ENCODE results near the gene CDKN2A.

The CDKN2A gene

DNA sequence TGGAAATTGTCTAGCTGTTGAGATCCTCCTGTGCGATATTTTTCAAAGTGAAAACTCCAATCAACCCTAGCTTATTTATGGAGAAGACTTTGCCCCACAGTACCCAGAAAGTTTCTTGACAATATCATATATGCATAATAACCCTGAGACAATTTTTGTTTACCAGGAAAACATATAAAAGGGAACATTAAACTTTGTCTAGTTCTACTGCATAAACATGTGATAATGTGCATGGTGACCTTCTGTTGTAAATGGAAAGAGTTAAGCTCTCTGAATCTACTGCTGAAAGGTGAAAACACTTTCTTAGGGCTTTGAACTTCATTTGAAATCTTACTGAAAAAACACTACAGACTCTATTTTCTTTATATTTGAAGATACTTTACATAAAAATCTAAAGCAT, 47.2 kb upstream of the CDKN2A start:
- H3K4me3 ChIP-seq (ENCODE audit: insufficient read depth, low read length, poor library complexity, severe bottlenecking) = no peak overlapping the region
- TF ChIP-seq, protein P1, sequence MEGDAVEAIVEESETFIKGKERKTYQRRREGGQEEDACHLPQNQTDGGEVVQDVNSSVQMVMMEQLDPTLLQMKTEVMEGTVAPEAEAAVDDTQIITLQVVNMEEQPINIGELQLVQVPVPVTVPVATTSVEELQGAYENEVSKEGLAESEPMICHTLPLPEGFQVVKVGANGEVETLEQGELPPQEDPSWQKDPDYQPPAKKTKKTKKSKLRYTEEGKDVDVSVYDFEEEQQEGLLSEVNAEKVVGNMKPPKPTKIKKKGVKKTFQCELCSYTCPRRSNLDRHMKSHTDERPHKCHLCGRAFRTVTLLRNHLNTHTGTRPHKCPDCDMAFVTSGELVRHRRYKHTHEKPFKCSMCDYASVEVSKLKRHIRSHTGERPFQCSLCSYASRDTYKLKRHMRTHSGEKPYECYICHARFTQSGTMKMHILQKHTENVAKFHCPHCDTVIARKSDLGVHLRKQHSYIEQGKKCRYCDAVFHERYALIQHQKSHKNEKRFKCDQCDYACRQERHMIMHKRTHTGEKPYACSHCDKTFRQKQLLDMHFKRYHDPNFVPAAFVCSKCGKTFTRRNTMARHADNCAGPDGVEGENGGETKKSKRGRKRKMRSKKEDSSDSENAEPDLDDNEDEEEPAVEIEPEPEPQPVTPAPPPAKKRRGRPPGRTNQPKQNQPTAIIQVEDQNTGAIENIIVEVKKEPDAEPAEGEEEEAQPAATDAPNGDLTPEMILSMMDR (IDR thresholded peaks at IDR 0.05; ENCODE audit: insufficient read depth, low read length, poor library complexity, severe bottlenecking) = no peak
- no peak for TF ChIP-seq EZH2phosphoT487 (conservative IDR thresholded peaks at IDR 0.05; ENCODE audit: low read length)
- H3K4me2 ChIP-seq (ENCODE audit: low read depth, low read length, poor library complexity, severe bottlenecking) = no peak overlapping the region
- no peaks in the 10 kb centered on the region for H3K27me3 ChIP-seq (ENCODE audit: low read length)
- H3K9ac ChIP-seq (ENCODE audit: low read length) = no peak overlapping the region
- no peaks in the 10 kb centered on the region for H3K9me2 ChIP-seq (replicated peaks; ENCODE audit: insufficient read depth, low read length)
- no peak overlapping the region for H3K27ac ChIP-seq (ENCODE audit: low read depth, low read length)
- H3K36me3 ChIP-seq (ENCODE audit: low read length) = no peaks in the 10 kb centered on the region
- no peaks in the 10 kb centered on the region for H3F3A ChIP-seq (ENCODE audit: insufficient read depth)
- H4K20me1 ChIP-seq (ENCODE audit: low read depth, low read length) = no peaks in the 10 kb centered on the region
- H2AFZ ChIP-seq (ENCODE audit: low read depth, low read length, severe bottlenecking) = no peak overlapping the region
- no peaks in the 10 kb centered on the region for H3K9me3 ChIP-seq (ENCODE audit: insufficient read depth, low read length)
- no peaks in the 10 kb centered on the region for H3K79me2 ChIP-seq (ENCODE audit: insufficient read depth, low read length)

DNA sequence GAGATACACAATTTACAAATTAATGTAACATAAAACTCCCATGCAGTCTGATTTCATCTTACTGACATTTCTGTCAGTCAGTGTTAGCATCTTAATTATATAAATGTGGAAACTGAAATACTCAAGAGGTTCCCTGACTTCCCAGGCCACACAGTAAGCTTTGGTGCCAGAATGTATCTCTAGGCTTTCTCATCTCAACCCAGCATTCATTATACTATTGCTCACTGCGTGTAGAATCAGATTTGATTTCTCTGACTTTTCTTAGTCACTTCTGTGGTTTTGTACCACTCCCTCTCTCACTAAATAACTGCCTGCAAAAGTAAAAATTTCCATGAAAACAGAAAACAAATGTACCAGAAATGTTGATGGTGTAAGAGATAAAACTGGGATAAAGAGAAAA, 46.6 kb upstream of the CDKN2A start:
- H3K4me3 ChIP-seq (ENCODE audit: insufficient read depth, low read length, poor library complexity, severe bottlenecking) = no peak overlapping the region
- H3K9ac ChIP-seq (ENCODE audit: low read length) = no peak overlapping the region
- H2AFZ ChIP-seq (ENCODE audit: low read depth, low read length, severe bottlenecking) = no peak overlapping the region
- H3K4me2 ChIP-seq (ENCODE audit: low read depth, low read length, poor library complexity, severe bottlenecking) = no peak overlapping the region
- H3K79me2 ChIP-seq (ENCODE audit: insufficient read depth, low read length) = no peaks in the 10 kb centered on the region
- H3K36me3 ChIP-seq (ENCODE audit: low read length) = no peaks in the 10 kb centered on the region
- H3K9me2 ChIP-seq (replicated peaks; ENCODE audit: insufficient read depth, low read length) = no peaks in the 10 kb centered on the region
- no peaks in the 10 kb centered on the region for H3F3A ChIP-seq (ENCODE audit: insufficient read depth)
- TF ChIP-seq, protein P1 (IDR thresholded peaks at IDR 0.05; ENCODE audit: insufficient read depth, low read length, poor library complexity, severe bottlenecking) = no peak
- no peak for TF ChIP-seq EZH2phosphoT487 (conservative IDR thresholded peaks at IDR 0.05; ENCODE audit: low read length)
- no peaks in the 10 kb centered on the region for H3K9me3 ChIP-seq (ENCODE audit: insufficient read depth, low read length)
- no peaks in the 10 kb centered on the region for H3K27me3 ChIP-seq (ENCODE audit: low read length)
- no peak overlapping the region for H3K27ac ChIP-seq (ENCODE audit: low read depth, low read length)
- H4K20me1 ChIP-seq (ENCODE audit: low read depth, low read length) = no peaks in the 10 kb centered on the region

DNA sequence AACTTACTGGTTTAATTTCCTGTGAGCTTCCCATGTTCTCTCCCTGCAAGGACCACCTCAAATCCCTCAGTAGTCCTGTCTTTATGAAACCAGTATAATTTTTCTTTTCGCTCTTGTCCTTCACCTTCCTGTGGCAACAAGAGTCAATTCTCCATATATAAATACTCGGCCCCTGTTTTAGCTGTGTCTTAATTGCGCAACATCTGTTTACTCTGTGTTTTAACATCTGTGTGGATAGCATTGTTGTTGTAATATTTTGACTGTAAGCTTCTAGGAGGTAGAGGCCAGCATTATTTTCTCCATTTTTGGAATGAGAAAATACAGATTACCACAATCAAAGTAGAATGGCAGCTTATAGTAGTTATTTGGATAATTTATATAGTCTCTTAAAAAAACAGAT, 45.1 kb upstream of the CDKN2A start:
- H3K9me2 ChIP-seq (replicated peaks; ENCODE audit: insufficient read depth, low read length) = no peaks in the 10 kb centered on the region
- H3F3A ChIP-seq (ENCODE audit: insufficient read depth) = no peaks in the 10 kb centered on the region
- no peak overlapping the region for H3K27ac ChIP-seq (ENCODE audit: low read depth, low read length)
- no peak overlapping the region for H2AFZ ChIP-seq (ENCODE audit: low read depth, low read length, severe bottlenecking)
- no peaks in the 10 kb centered on the region for H3K9me3 ChIP-seq (ENCODE audit: insufficient read depth, low read length)
- no peaks in the 10 kb centered on the region for H4K20me1 ChIP-seq (ENCODE audit: low read depth, low read length)
- no peak overlapping the region for H3K9ac ChIP-seq (ENCODE audit: low read length)
- no peak overlapping the region for H3K4me3 ChIP-seq (ENCODE audit: insufficient read depth, low read length, poor library complexity, severe bottlenecking)
- H3K4me2 ChIP-seq (ENCODE audit: low read depth, low read length, poor library complexity, severe bottlenecking) = no peak overlapping the region
- H3K27me3 ChIP-seq (ENCODE audit: low read length) = no peaks in the 10 kb centered on the region
- H3K79me2 ChIP-seq (ENCODE audit: insufficient read depth, low read length) = no peaks in the 10 kb centered on the region
- no peaks in the 10 kb centered on the region for H3K36me3 ChIP-seq (ENCODE audit: low read length)
- TF ChIP-seq, protein P1 (IDR thresholded peaks at IDR 0.05; ENCODE audit: insufficient read depth, low read length, poor library complexity, severe bottlenecking) = no peak
- TF ChIP-seq EZH2phosphoT487 (conservative IDR thresholded peaks at IDR 0.05; ENCODE audit: low read length) = no peak
